Mesenchymal stem cell (in vitro differentiated cells and primary cell): ENCODE data around the gene DYNLT5.

Experiments
- DNase-seq: peaks from one replicate; pipeline ENCODE4 v3.0.0-alpha.2; 2013
- H2AFZ ChIP-seq: one replicate; pipeline ENCODE4 v1.6.1; 2013; ENCODE audit warnings: low read depth, mild to moderate bottlenecking, control low read depth, inconsistent platforms, low read length, moderate library complexity
- H2AK5ac ChIP-seq: 2 replicates; pipeline ENCODE4 v1.6.1; 2013; ENCODE audit warnings: low read length, moderate library complexity, mild to moderate bottlenecking, inconsistent platforms; ENCODE audit not compliant: severe bottlenecking
- H2BK120ac ChIP-seq: one replicate; pipeline ENCODE4 v1.6.1; 2013; ENCODE audit warnings: low read depth, mild to moderate bottlenecking, inconsistent platforms, low read length, moderate library complexity
- H2BK12ac ChIP-seq, 2 experiments: one replicate each; pipeline ENCODE4 v1.6.1; 2013; ENCODE audit warnings: inconsistent platforms in 2 of 2, low read length in 2 of 2, mild to moderate bottlenecking in 2 of 2, moderate library complexity in 2 of 2, control low read depth in 1 of 2
- H2BK15ac ChIP-seq: one replicate; pipeline ENCODE4 v1.6.1; 2013; ENCODE audit warnings: mild to moderate bottlenecking, low read depth, inconsistent platforms; ENCODE audit not compliant: poor library complexity, severe bottlenecking
- H2BK5ac ChIP-seq: 2 replicates; pipeline ENCODE4 v1.6.1; 2013; ENCODE audit warnings: low read depth, mild to moderate bottlenecking, low read length, control low read depth, inconsistent platforms; ENCODE audit not compliant: poor library complexity, severe bottlenecking
- H3K14ac ChIP-seq, 2 experiments: one replicate each; pipeline ENCODE4 v1.6.1; 2013; ENCODE audit warnings: inconsistent platforms in 2 of 2, low read length in 2 of 2, control low read depth in 1 of 2, mild to moderate bottlenecking in 1 of 2, moderate library complexity in 1 of 2
- H3K18ac ChIP-seq, 2 experiments: one replicate each; pipeline ENCODE4 v1.6.1; 2013; ENCODE audit warnings: inconsistent platforms in 2 of 2, low read length in 2 of 2, control low read depth in 1 of 2, low read depth in 1 of 2, mild to moderate bottlenecking in 1 of 2
- H3K23ac ChIP-seq, 2 experiments: one replicate each; pipeline ENCODE4 v1.6.1; 2013; ENCODE audit warnings: inconsistent platforms in 2 of 2, low read length in 2 of 2, mild to moderate bottlenecking in 2 of 2, moderate library complexity in 2 of 2, control low read depth in 1 of 2
- H3K27ac ChIP-seq: 2 replicates; pipeline ENCODE4 v1.5.1; 2013; ENCODE audit warnings: mild to moderate bottlenecking, moderate library complexity, low read length, control low read depth, inconsistent platforms; ENCODE audit not compliant: poor library complexity, severe bottlenecking
- H3K27me3 ChIP-seq, 2 experiments: 2 replicates each; pipeline versions ENCODE4 v1.6.1 to v1.7.0; 2013; ENCODE audit warnings: low read length in 2 of 2, mild to moderate bottlenecking in 2 of 2, moderate library complexity in 2 of 2, control low read depth in 1 of 2, inconsistent platforms in 1 of 2; ENCODE audit not compliant: control insufficient read depth in 1 of 2, insufficient read depth in 1 of 2
- H3K36me3 ChIP-seq, 2 experiments: 2 replicates each; pipeline versions ENCODE4 v1.6.1 to v1.7.0; 2013; ENCODE audit warnings: low read length in 2 of 2, control low read depth in 1 of 2, inconsistent platforms in 1 of 2, low read depth in 1 of 2, mild to moderate bottlenecking in 1 of 2; ENCODE audit not compliant: insufficient read depth in 2 of 2, control insufficient read depth in 1 of 2
- H3K4ac ChIP-seq, 2 experiments: one replicate each; pipeline ENCODE4 v1.6.1; 2013; ENCODE audit warnings: inconsistent platforms in 2 of 2, low read length in 2 of 2, mild to moderate bottlenecking in 2 of 2, moderate library complexity in 2 of 2, control low read depth in 1 of 2, low read depth in 1 of 2
- H3K4me1 ChIP-seq: 2 replicates; pipeline ENCODE4 v1.6.1; 2013; ENCODE audit warnings: low read depth, low read length, control low read depth; ENCODE audit not compliant: control insufficient read depth, insufficient read depth
- H3K4me2 ChIP-seq: 2 replicates; pipeline ENCODE4 v1.6.1; 2013; ENCODE audit warnings: low read length, mild to moderate bottlenecking, inconsistent platforms; ENCODE audit not compliant: poor library complexity, severe bottlenecking
- H3K4me3 ChIP-seq, 2 experiments: 2 replicates each; pipeline versions ENCODE4 v1.5.1 to v1.7.0; 2013; ENCODE audit warnings: low read length in 2 of 2, mild to moderate bottlenecking in 2 of 2, control low read depth in 1 of 2, low read depth in 1 of 2; ENCODE audit not compliant: insufficient read depth in 1 of 2
- H3K79me1 ChIP-seq: replicated peaks from 2 replicates; pipeline ENCODE4 v1.6.1; 2013; ENCODE audit warnings: mild to moderate bottlenecking, control low read depth, low read length, inconsistent platforms; ENCODE audit not compliant: poor library complexity, severe bottlenecking
- H3K9ac ChIP-seq: 2 replicates; pipeline ENCODE4 v1.7.0; 2013; ENCODE audit warnings: mild to moderate bottlenecking, low read length, moderate library complexity
- H3K9me3 ChIP-seq: 2 replicates; pipeline ENCODE4 v1.7.0; 2013; ENCODE audit warnings: mild to moderate bottlenecking, low read length; ENCODE audit not compliant: control insufficient read depth
- H4K8ac ChIP-seq: one replicate; pipeline ENCODE4 v1.6.1; 2013; ENCODE audit warnings: inconsistent platforms, mild to moderate bottlenecking, low read length, moderate library complexity
- H4K91ac ChIP-seq: one replicate; pipeline ENCODE4 v1.6.1; 2013; ENCODE audit warnings: mild to moderate bottlenecking, low read length, inconsistent platforms
- WGBS: methylation state at CpG from one replicate; pipeline ENCODE4 v1.1.7; 2013; ENCODE audit warnings: mixed read lengths; 5-methylcytosine and 5-hydroxymethylcytosine counted together

DYNLT5 gene

GRCh38 chr1:66777831-66778230 lies 25.6 kb downstream of the DYNLT5 start:
- H4K91ac ChIP-seq: no peak overlapping the region
- no peaks in the 10 kb centered on the region for H3K9me3 ChIP-seq
- H3K36me3 ChIP-seq: no peaks in the 10 kb centered on the region
- DNase-seq: no peak
- no peaks in the 10 kb centered on the region for H3K4me1 ChIP-seq
- H2BK5ac ChIP-seq: no peak overlapping the region
- H3K18ac ChIP-seq: no peak overlapping the region
- H3K4me3 ChIP-seq: no peak overlapping the region
- no peak overlapping the region for H3K23ac ChIP-seq
- H2BK120ac ChIP-seq: no peak overlapping the region
- no peak overlapping the region for H3K9ac ChIP-seq
- H2BK15ac ChIP-seq: no peak overlapping the region
- H2BK12ac ChIP-seq: no peak overlapping the region
- no peak overlapping the region for H2AK5ac ChIP-seq
- H3K27ac ChIP-seq: no peak overlapping the region
- H3K4ac ChIP-seq: no peak overlapping the region
- H4K8ac ChIP-seq: no peak overlapping the region
- H3K14ac ChIP-seq: no peak overlapping the region
- H3K4me2 ChIP-seq: no peak overlapping the region
- 95% methylated on average over 3 of the region's 3 CpGs for WGBS
- H2AFZ ChIP-seq: no peak overlapping the region
- no peaks in the 10 kb centered on the region for H3K27me3 ChIP-seq
- H3K79me1 ChIP-seq: no peaks in the 10 kb centered on the region

- Histone ChIP-seq H3K79me1 (no peaks in the 10 kb centered on the region), H3K14ac (no peak overlapping the region), H2BK15ac (no peak overlapping the region), H3K4me3 (peak overlapping the region in 1 of 2 experiments; percentile 76), H2AK5ac (no peak overlapping the region), H3K36me3 (no peaks in the 10 kb centered on the region), H4K8ac (no peak overlapping the region), H3K4ac (no peak overlapping the region), H3K18ac (no peak overlapping the region), H3K9me3 (no peaks in the 10 kb centered on the region), H3K27ac (no peak overlapping the region), H2AFZ (no peak overlapping the region), H3K23ac (no peak overlapping the region), H3K4me1 (no peaks in the 10 kb centered on the region), H2BK12ac (no peak overlapping the region), H2BK120ac (no peak overlapping the region), H3K4me2 (no peak overlapping the region), H2BK5ac (no peak overlapping the region), H3K27me3 (no peaks in the 10 kb centered on the region), H3K9ac (peak overlapping the region; percentile 89), H4K91ac (no peak overlapping the region)
- no peak for DNase-seq
- 92% methylated on average over 4 of the region's 4 CpGs for WGBS
Observed at GRCh38 chr1:66778266-66778665, 26.0 kb downstream of the DYNLT5 start.

- Histone ChIP-seq H3K79me1 (no peaks in the 10 kb centered on the region), H4K8ac (no peak overlapping the region), H2BK15ac (no peak overlapping the region), H3K27ac (no peak overlapping the region), H3K4me2 (no peak overlapping the region), H2AFZ (no peak overlapping the region), H3K14ac (no peak overlapping the region), H2AK5ac (no peak overlapping the region), H3K4ac (no peak overlapping the region), H3K4me3 (peak overlapping the region in 1 of 2 experiments; percentile 76), H2BK12ac (no peak overlapping the region), H3K4me1 (no peaks in the 10 kb centered on the region), H4K91ac (no peak overlapping the region), H3K18ac (no peak overlapping the region), H2BK5ac (no peak overlapping the region), H3K27me3 (no peaks in the 10 kb centered on the region), H2BK120ac (no peak overlapping the region), H3K36me3 (no peaks in the 10 kb centered on the region), H3K9me3 (no peaks in the 10 kb centered on the region), H3K23ac (no peak overlapping the region), H3K9ac (peak overlapping the region; percentile 89)
- no peak for DNase-seq
- 100% methylated on average over 2 of the region's 4 CpGs for WGBS
Observed at GRCh38 chr1:66778969-66779368, 26.7 kb downstream of the DYNLT5 start.

GRCh38 chr1:66779475-66780078 lies 27.3 kb downstream of the DYNLT5 start:
- no peak overlapping the region for H3K4me3 ChIP-seq
- no peak overlapping the region for H4K8ac ChIP-seq
- no peak overlapping the region for H3K4ac ChIP-seq
- H3K4me1 ChIP-seq: no peaks in the 10 kb centered on the region
- no peak for DNase-seq
- H3K36me3 ChIP-seq: no peaks in the 10 kb centered on the region
- H3K9ac ChIP-seq: peak overlapping the region; percentile 89
- no peak overlapping the region for H3K23ac ChIP-seq
- H4K91ac ChIP-seq: no peak overlapping the region
- no peak overlapping the region for H3K27ac ChIP-seq
- H2BK15ac ChIP-seq: no peak overlapping the region
- no peaks in the 10 kb centered on the region for H3K79me1 ChIP-seq
- no peaks in the 10 kb centered on the region for H3K9me3 ChIP-seq
- no peak overlapping the region for H2BK5ac ChIP-seq
- H2BK120ac ChIP-seq: no peak overlapping the region
- H3K27me3 ChIP-seq: no peaks in the 10 kb centered on the region
- H3K18ac ChIP-seq: no peak overlapping the region
- 90% methylated on average over 1 of the region's 2 CpGs for WGBS
- H2BK12ac ChIP-seq: no peak overlapping the region
- H2AFZ ChIP-seq: no peak overlapping the region
- no peak overlapping the region for H3K4me2 ChIP-seq
- no peak overlapping the region for H2AK5ac ChIP-seq
- H3K14ac ChIP-seq: no peak overlapping the region
